GM19239 (cell line): Measurements from ENCODE around the gene TGFB2.

ENCODE experiments used
- DNase-seq: peaks from one replicate; pipeline ENCODE4 v3.0.0; 2011; ENCODE audit warnings: low spot score; ENCODE audit not compliant: insufficient read length
- FAIRE-seq: peaks from 2 replicates; lab custom pipeline; 2011; peaks lifted over from hg19 to GRCh38; lab: Jason Lieb, UNC

TGFB2 gene

GRCh38 chr1:218357211-218357892 lies 12.2 kb downstream of the TGFB2 start:
- DNase-seq (no peak), FAIRE-seq (no peak)

DNA sequence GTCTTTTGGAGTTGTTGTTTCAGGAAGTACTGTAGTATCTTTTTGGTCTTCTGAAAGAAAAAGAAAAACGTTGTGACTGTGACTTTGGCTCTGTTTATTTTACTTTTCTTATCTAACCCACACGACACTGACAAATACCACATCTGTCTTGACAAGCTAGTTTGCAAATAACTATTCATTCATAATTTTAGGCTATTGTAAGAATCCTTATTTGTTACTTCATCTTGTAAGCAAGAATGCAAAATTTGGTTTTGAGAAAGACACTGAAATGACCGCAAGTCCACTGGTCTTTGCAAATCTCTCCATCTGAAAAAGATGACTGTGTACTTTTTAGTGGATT lies 12.7 kb downstream of the TGFB2 start:
- FAIRE-seq (no peak), DNase-seq (no peak)

DNA sequence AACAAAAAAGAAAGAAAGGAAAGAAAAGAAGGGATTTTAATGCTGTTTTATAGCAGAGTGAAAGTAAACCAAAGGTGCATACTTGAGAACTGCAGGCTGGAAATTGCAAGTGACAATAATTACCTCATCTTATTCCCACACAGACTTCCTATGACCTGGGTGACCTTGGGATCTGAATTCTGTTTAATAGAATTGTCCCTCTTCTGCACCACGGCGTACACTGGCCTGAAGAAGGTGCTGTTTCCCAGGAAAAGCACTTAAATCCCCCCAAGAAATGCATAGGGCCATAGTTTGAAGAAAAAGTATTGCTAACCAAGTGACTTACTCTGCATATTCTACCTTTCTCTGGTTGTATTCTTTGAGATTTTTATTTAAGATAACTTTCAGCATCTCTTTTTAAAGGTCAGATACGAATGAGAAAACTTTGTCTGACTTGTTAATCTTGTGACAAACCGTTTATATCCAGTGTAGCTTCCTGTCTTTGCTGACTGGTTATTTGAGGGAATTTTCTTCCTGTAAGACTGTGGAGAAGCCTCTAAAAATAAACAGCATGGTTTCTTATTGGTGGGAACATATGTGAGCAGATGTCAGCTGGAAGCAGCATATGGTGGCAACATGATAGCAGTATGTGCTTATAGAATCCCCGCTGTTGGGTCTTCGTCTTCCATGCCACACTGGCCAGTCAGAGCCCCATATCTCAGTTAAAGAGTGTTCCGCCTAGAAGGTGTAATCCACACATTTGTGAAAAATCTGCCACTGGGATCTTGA lies 16.3 kb downstream of the TGFB2 start:
- FAIRE-seq (no peak), DNase-seq (no peak)

GRCh38 chr1:218362418-218363076 lies 17.4 kb downstream of the TGFB2 start:
- DNase-seq (no peak), FAIRE-seq (no peak)

DNA sequence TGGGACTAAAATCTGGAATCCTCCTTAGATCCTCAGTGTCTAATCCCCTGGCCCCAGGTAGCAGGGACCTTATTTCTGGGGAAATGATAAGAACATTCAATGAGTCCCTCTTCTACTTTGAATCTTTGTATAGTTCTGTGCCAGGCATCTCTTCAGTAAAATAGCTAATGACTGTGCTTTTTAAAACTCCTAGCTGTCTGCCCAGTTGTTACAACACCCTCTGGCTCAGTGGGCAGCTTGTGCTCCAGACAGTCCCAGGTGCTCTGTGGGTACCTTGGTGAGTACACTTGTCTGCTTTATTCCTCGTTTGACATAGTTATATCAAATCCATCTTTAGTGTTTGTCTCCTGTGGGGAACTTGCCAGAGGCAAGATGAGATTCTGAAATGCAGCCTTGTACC lies 18.0 kb downstream of the TGFB2 start:
- FAIRE-seq (no peak), DNase-seq (no peak)

GRCh38 chr1:218364028-218364710 lies 19.0 kb downstream of the TGFB2 start:
- FAIRE-seq, result no peak

GRCh38 chr1:218365226-218365999 lies 20.3 kb downstream of the TGFB2 start:
- FAIRE-seq (no peak), DNase-seq (no peak)

More at GRCh38 chr1:218364028-218364710, 19.0 kb downstream of the TGFB2 start:
- DNase-seq, result no peak

DNA sequence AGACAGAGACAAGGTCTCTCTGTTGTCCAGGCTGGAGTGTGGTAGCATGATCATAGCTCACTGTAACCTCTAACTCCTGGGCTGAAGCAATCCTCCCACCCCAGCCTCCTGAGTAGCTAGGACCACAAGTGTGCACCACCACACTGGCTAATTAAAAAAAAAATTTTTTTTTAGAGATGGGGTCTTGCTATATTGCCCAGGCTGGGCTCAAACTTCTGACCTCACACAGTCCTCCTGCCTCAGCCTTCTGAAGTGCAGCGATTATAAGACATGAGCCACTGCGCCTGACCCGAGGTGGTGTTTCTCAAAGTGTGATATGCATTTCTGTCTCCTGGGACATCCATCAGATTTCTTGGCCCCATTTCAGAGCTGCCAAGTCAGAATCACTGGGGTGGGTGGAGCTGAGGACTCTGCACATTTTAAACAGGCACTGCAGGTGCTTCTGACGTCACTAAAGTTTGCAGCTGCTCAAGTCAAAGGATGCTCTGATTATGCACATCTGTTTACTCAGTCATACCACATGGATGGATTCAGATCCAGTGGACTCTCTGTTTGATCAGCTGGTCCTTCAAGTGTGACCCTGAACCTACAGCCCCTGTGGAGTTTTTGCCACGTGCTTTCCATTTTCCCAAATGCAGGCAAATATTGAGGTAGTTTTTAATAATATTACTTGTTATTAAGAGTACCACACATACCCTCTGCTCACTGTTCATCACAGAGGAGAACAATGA lies 21.4 kb downstream of the TGFB2 start:
- FAIRE-seq (no peak), DNase-seq (no peak)

- DNase-seq, result no peak
Measured at GRCh38 chr1:218367118-218367517, 22.0 kb downstream of the TGFB2 start.

DNA sequence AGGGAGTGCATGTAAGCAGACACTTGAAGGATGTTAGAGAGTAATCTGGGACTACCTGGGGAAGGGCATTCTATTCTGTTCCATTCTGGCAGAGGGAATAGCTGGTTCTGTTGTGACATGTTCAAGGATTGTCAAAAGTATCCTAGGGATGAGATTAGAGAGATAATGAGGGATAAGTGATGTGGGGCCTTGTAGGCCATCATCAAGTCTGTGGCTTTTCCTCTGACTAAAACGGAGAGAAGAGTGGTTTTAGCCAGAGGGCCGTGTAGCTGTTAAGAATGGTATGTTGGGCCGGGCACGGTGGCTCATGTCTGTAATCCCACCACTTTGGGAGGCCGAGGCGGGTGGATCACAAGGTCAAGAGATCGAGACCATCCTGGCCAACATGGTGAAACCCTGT lies 23.6 kb downstream of the TGFB2 start:
- no peak for DNase-seq
- no peak for FAIRE-seq

More at GRCh38 chr1:218367118-218367517, 22.0 kb downstream of the TGFB2 start:
- FAIRE-seq, result no peak

DNA sequence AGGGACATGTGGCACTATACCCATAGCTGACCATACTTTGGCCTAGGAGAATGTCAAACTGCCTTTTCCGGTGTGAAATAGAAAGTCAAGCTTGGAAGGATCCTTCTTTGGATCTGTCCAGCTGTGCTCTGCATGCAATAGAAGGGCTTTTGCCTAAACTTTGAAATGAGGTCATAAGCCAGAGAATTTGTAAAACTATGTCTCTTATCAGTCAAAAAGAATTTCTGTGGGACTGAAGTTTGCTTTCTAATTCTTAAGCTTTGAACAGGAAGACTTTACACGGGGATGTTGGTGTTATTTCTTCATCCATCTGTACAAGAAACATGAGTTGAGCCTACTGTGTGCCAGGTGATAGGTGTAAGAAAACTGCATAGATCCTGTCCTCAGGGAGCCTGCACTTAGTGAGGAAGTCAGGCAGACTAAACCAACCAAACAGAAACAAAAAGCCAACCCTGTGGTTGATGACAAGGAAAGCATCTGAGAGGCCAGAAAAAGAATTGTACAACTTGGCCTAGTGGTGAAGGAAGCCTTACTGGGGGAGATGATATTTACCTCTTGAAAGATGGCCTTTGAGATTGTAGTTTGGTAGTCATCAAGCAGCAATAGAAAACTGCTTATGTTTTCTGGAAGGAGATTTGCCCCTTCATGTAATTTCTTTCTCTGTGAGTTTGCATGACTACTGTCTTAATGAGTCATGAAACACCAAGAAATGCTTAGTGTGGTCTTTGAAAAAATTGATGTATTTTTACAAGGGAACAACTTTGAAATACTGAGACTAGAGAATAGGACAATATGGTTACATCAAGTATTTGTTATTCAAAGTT lies 24.8 kb downstream of the TGFB2 start:
- FAIRE-seq (no peak), DNase-seq (no peak)

DNA sequence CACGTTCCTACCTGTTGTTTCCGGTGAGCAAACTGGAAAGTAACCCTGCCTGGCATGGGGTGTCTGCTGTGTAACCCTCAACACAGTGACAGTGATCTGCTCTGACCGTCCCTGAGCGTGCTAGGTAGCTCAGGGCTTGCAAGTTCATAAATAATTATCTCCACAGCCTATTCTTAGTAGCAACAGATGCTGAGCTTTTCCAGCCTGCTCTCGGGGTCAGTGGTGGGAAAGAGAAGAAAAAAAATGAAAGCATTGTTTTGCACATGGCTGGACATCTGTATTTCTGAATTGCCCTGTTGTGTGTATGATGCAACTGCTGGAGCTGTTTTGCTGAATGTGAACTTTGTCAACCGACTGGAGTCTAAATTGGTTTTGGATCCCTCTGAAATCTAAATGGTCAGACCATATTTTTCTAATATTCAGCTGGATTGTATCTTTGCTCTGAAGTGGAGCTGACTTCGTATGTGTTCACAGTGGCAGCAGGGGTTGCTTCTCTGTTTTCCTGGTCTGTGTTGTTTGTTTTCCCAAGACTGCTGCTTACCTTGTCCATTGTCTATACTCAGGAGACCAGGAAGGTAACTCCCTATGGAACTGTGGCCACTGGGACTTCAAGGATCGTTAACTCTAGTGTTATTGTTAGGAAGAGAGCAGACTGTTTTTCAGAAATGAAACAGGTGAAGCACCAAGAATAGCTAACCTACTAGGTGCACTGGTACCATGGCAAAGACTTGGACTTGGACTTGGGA lies 27.0 kb downstream of the TGFB2 start:
- DNase-seq (no peak), FAIRE-seq (no peak)

- FAIRE-seq (no peak), DNase-seq (no peak)
Measured at GRCh38 chr1:218374401-218375353, 29.5 kb downstream of the TGFB2 start.

DNA sequence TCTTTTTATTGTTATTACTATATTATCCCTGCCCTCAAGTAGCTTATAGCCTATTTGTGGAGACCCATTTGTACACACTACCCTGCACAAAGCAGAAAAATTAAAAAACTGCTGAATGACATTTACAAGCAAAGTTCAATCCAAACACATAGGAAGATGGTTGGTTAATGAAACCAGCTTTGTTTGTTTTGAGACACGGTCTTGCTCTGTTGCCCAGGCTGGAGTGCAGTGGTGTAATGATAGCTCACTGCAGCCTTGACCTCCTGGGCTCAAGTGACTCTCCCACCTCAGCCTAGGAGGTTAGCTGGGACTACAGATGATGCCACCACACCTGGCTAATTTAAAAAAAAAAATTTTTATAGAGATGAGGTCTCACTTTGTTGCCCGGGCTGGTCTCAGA lies 31.6 kb downstream of the TGFB2 start:
- DNase-seq (no peak), FAIRE-seq (no peak)

- DNase-seq, result no peak
- FAIRE-seq, result no peak
Measured at GRCh38 chr1:218377143-218377660, 32.1 kb downstream of the TGFB2 start.

- FAIRE-seq (no peak), DNase-seq (no peak)
Measured at GRCh38 chr1:218380125-218380977, 35.2 kb downstream of the TGFB2 start.
